Liver (tissue), 3 donors: Measurements from ENCODE around the gene RTN4RL1.

Source experiments
- EGR1 ChIP-seq, 2 donors: IDR thresholded peaks; 2 replicates each; pipeline ENCODE4 v1.6.1; 2016 to 2018; ENCODE audit warnings: antibody characterized with exemption in 2 of 2, low read depth in 2 of 2
- FOXA1 ChIP-seq: IDR thresholded peaks from 2 replicates; pipeline ENCODE4 v1.6.1; 2016; ENCODE audit warnings: antibody characterized with exemption
- HNF4G ChIP-seq: IDR thresholded peaks from 2 replicates; pipeline ENCODE4 v1.6.1; 2016; ENCODE audit warnings: antibody characterized with exemption
- JUND ChIP-seq, 2 donors: IDR thresholded peaks; 2 replicates each; pipeline ENCODE4 v1.6.1; 2016; ENCODE audit warnings: antibody characterized with exemption in 2 of 2
- SP1 ChIP-seq: IDR thresholded peaks from 2 replicates; pipeline ENCODE4 v1.6.1; 2018; ENCODE audit warnings: antibody characterized with exemption, mild to moderate bottlenecking
- TAF1 ChIP-seq: conservative IDR thresholded peaks from 2 replicates; pipeline ENCODE4 v1.6.1; 2016; ENCODE audit warnings: antibody characterized with exemption, mild to moderate bottlenecking
- YY1 ChIP-seq: IDR thresholded peaks from 2 replicates; pipeline ENCODE4 v1.6.1; 2016; ENCODE audit warnings: antibody characterized with exemption, mild to moderate bottlenecking
- TF ChIP-seq, protein P1 (sequence below): fragments of 150-350 bp; IDR thresholded peaks from 2 replicates; pipeline ENCODE4 v1.5.1; 2017; ENCODE audit warnings: improper control_type of control experiment, low read depth, low read length; ENCODE audit not compliant: missing input control
- TF ChIP-seq, protein P2 (sequence below): IDR thresholded peaks from 2 replicates; pipeline ENCODE4 v1.6.1; 2016; ENCODE audit warnings: antibody characterized with exemption
- TF ChIP-seq, protein P3 (sequence below): IDR thresholded peaks from 2 replicates; pipeline ENCODE4 v1.6.1; 2016; ENCODE audit warnings: antibody characterized with exemption, mild to moderate bottlenecking
- donor health status: healthy.
- donor health status: healthy.

DNA sequence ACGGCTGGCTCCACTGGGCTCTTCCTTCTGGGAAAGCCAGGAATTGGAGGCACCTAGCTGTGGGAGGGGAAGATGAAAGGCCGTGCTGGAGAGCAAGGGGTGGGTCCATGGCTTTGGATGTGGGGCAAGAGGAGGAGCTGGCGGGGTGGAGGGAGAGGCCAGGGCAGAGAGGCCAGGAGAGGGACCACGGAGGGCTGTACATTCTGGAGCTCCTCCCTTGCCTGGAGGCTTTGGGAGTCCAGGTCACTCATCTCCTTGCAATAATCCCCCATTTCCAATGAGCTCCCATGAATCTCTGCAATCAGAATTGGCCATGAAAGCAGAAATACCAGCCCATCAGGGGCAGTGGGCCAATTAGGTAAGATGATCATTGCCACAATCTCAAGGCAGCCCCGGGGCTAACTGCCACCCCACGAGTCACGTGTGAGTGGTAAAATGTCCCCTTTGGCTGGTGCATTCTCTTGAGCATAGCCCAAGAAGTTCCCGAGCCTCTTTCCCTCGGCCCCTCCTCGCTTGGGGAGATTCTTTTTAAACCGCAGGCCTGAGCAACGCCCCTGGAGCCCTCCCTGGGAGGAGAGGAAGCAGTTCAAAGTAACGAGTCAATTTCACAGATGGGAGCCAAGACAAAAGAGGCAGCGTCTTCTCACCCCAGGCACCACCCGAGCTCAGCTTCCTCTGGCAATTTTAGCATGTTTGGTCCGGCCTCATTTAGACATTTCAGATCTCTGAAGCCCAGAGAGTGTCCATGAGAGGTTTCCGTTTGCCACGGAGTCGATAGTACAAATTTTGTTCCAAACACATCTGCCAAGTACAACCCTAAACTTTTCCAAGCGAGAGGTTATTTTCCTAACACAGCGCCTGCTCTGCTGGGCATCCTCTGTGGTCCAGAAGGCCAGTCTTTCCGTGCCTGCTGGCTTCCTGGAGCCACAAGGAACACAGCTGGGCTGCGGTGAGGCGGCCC, 13.4 kb downstream of the RTN4RL1 start:
- TF ChIP-seq, protein P1, sequence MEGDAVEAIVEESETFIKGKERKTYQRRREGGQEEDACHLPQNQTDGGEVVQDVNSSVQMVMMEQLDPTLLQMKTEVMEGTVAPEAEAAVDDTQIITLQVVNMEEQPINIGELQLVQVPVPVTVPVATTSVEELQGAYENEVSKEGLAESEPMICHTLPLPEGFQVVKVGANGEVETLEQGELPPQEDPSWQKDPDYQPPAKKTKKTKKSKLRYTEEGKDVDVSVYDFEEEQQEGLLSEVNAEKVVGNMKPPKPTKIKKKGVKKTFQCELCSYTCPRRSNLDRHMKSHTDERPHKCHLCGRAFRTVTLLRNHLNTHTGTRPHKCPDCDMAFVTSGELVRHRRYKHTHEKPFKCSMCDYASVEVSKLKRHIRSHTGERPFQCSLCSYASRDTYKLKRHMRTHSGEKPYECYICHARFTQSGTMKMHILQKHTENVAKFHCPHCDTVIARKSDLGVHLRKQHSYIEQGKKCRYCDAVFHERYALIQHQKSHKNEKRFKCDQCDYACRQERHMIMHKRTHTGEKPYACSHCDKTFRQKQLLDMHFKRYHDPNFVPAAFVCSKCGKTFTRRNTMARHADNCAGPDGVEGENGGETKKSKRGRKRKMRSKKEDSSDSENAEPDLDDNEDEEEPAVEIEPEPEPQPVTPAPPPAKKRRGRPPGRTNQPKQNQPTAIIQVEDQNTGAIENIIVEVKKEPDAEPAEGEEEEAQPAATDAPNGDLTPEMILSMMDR: no peak
- TF ChIP-seq JUND (IDR thresholded peaks at IDR 0.05) (peak in 1 of 2 donors; percentile 27), EGR1 (IDR thresholded peaks at IDR 0.05; ENCODE audit: low read depth in 2 of 2) (peak in 1 of 2 donors; percentile 38), TAF1 (no peak), SP1 (peak; percentile 25), YY1 (peak; percentile 53), FOXA1 (no peak), HNF4G (no peak)
- TF ChIP-seq, protein P2, sequence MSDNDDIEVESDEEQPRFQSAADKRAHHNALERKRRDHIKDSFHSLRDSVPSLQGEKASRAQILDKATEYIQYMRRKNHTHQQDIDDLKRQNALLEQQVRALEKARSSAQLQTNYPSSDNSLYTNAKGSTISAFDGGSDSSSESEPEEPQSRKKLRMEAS: peak; percentile 52
- TF ChIP-seq, protein P3, sequence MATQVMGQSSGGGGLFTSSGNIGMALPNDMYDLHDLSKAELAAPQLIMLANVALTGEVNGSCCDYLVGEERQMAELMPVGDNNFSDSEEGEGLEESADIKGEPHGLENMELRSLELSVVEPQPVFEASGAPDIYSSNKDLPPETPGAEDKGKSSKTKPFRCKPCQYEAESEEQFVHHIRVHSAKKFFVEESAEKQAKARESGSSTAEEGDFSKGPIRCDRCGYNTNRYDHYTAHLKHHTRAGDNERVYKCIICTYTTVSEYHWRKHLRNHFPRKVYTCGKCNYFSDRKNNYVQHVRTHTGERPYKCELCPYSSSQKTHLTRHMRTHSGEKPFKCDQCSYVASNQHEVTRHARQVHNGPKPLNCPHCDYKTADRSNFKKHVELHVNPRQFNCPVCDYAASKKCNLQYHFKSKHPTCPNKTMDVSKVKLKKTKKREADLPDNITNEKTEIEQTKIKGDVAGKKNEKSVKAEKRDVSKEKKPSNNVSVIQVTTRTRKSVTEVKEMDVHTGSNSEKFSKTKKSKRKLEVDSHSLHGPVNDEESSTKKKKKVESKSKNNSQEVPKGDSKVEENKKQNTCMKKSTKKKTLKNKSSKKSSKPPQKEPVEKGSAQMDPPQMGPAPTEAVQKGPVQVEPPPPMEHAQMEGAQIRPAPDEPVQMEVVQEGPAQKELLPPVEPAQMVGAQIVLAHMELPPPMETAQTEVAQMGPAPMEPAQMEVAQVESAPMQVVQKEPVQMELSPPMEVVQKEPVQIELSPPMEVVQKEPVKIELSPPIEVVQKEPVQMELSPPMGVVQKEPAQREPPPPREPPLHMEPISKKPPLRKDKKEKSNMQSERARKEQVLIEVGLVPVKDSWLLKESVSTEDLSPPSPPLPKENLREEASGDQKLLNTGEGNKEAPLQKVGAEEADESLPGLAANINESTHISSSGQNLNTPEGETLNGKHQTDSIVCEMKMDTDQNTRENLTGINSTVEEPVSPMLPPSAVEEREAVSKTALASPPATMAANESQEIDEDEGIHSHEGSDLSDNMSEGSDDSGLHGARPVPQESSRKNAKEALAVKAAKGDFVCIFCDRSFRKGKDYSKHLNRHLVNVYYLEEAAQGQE: peak; percentile 29
